Activated T-cell treated with anti-CD3 and anti-CD28 coated beads, Interleukin-2, amount 50 U/mL, for 24 hours (primary cell): ENCODE measurements around the gene ATP13A2.

ENCODE experiments used
- DNase-seq: peaks from one replicate; pipeline ENCODE4 v3.0.0-alpha.2; 2020
- H3K27ac Mint-ChIP-seq: 2 replicates; pipeline ENCODE4 v1.8.0; 2020; ENCODE audit warnings: mild to moderate bottlenecking, mixed read lengths
- H3K27me3 Mint-ChIP-seq: 2 replicates; pipeline ENCODE4 v1.8.0; 2020; ENCODE audit warnings: mixed read lengths
- H3K36me3 Mint-ChIP-seq: 2 replicates; pipeline ENCODE4 v1.8.0; 2020; ENCODE audit warnings: low read depth, mixed read lengths
- H3K4me1 Mint-ChIP-seq: 2 replicates; pipeline ENCODE4 v1.8.0; 2020; ENCODE audit warnings: low read depth, mixed read lengths
- H3K4me3 Mint-ChIP-seq: 2 replicates; pipeline ENCODE4 v1.8.0; 2020; ENCODE audit warnings: mild to moderate bottlenecking, moderate library complexity, mixed read lengths
- H3K9me3 Mint-ChIP-seq: 2 replicates; pipeline ENCODE4 v1.8.0; 2020; ENCODE audit warnings: mixed read lengths

ATP13A2 gene

GRCh38 chr1:17011439-17012307 is at the start of gene ATP13A2:
ATP13A2 (minus strand) TSS chr1:17011928; CDS start chr1:17011738, 190 bp downstream.
- peak; percentile 88 for DNase-seq
- no peaks in the 10 kb centered on the region for H3K27me3 Mint-ChIP-seq
- peak within 1 kb of the TSS; percentile 83 for H3K4me3 Mint-ChIP-seq
- peaks cover 21% of the 10 kb centered on the region for H3K4me1 Mint-ChIP-seq
- peaks cover 4% of the 10 kb centered on the region for H3K36me3 Mint-ChIP-seq
- H3K27ac Mint-ChIP-seq = peak within 1 kb of the TSS; percentile 71
- H3K9me3 Mint-ChIP-seq = no peaks in the 10 kb centered on the region

GRCh38 chr1:17061486-17061885 is 49.8 kb upstream of the ATP13A2 start:
- Mint-ChIP-seq H3K4me3 (no peak overlapping the region), H3K27ac (no peak overlapping the region)

GRCh38 chr1:17060306-17060749 is 48.6 kb upstream of the ATP13A2 start:
- H3K4me3 Mint-ChIP-seq = no peak overlapping the region
- H3K36me3 Mint-ChIP-seq = no peaks in the 10 kb centered on the region
- H3K27ac Mint-ChIP-seq = no peak overlapping the region
- H3K4me1 Mint-ChIP-seq = peaks cover 3% of the 10 kb centered on the region
- H3K9me3 Mint-ChIP-seq = no peaks in the 10 kb centered on the region
- DNase-seq = no peak
- peaks cover 21% of the 10 kb centered on the region for H3K27me3 Mint-ChIP-seq

More at GRCh38 chr1:17061486-17061885, 49.8 kb upstream of the ATP13A2 start:
- Mint-ChIP-seq H3K4me1 (peaks cover 3% of the 10 kb centered on the region), H3K36me3 (no peaks in the 10 kb centered on the region), H3K27me3 (peaks cover 21% of the 10 kb centered on the region), H3K9me3 (no peaks in the 10 kb centered on the region)
- no peak for DNase-seq

- Mint-ChIP-seq H3K36me3 (no peaks in the 10 kb centered on the region), H3K4me1 (peaks cover 4% of the 10 kb centered on the region), H3K9me3 (no peaks in the 10 kb centered on the region), H3K27me3 (peaks cover 21% of the 10 kb centered on the region), H3K27ac (no peak overlapping the region), H3K4me3 (no peak overlapping the region)
- DNase-seq = peak; percentile 37
Observed at GRCh38 chr1:17059391-17060305, 47.9 kb upstream of the ATP13A2 start.

- Mint-ChIP-seq H3K27ac (no peak overlapping the region), H3K9me3 (no peaks in the 10 kb centered on the region), H3K36me3 (peaks cover 14% of the 10 kb centered on the region), H3K4me1 (peaks cover 14% of the 10 kb centered on the region), H3K27me3 (peaks cover 14% of the 10 kb centered on the region), H3K4me3 (no peak overlapping the region)
- DNase-seq = no peak
Observed at GRCh38 chr1:17056551-17056950, 44.8 kb upstream of the ATP13A2 start.

GRCh38 chr1:17055801-17056200 is 44.1 kb upstream of the ATP13A2 start:
- peaks cover 11% of the 10 kb centered on the region for H3K27me3 Mint-ChIP-seq
- H3K27ac Mint-ChIP-seq = no peak overlapping the region
- peaks cover 22% of the 10 kb centered on the region for H3K4me1 Mint-ChIP-seq
- H3K4me3 Mint-ChIP-seq = peak overlapping the region; percentile 21
- H3K36me3 Mint-ChIP-seq = peaks cover 22% of the 10 kb centered on the region
- no peaks in the 10 kb centered on the region for H3K9me3 Mint-ChIP-seq
- DNase-seq = no peak

- Mint-ChIP-seq H3K9me3 (no peaks in the 10 kb centered on the region), H3K27ac (peak within 1 kb of the TSS; percentile 99), H3K4me3 (peak within 1 kb of the TSS; percentile 100), H3K36me3 (peaks cover 38% of the 10 kb centered on the region), H3K4me1 (peaks cover 25% of the 10 kb centered on the region), H3K27me3 (no peaks in the 10 kb centered on the region)
- DNase-seq = peak; percentile 100
Observed at GRCh38 chr1:17053685-17054410, 42.1 kb upstream of the ATP13A2 start, which contains the start of gene SDHB. SDHB (minus strand) TSS chr1:17054032; CDS start chr1:17054019, 13 bp downstream.

- H3K36me3 Mint-ChIP-seq = peaks cover 41% of the 10 kb centered on the region
Observed at GRCh38 chr1:17053086-17053684, 41.5 kb upstream of the ATP13A2 start.

GRCh38 chr1:17052641-17053040 is 40.9 kb upstream of the ATP13A2 start:
- Mint-ChIP-seq H3K4me3 (peak overlapping the region; percentile 100), H3K36me3 (peaks cover 45% of the 10 kb centered on the region), H3K27ac (peak overlapping the region; percentile 99), H3K4me1 (peaks cover 32% of the 10 kb centered on the region), H3K9me3 (no peaks in the 10 kb centered on the region), H3K27me3 (no peaks in the 10 kb centered on the region)
- no peak for DNase-seq

More at GRCh38 chr1:17053086-17053684, 41.5 kb upstream of the ATP13A2 start:
- peaks cover 27% of the 10 kb centered on the region for H3K4me1 Mint-ChIP-seq
- H3K27ac Mint-ChIP-seq = peak overlapping the region; percentile 99
- no peaks in the 10 kb centered on the region for H3K9me3 Mint-ChIP-seq
- H3K4me3 Mint-ChIP-seq = peak overlapping the region; percentile 100
- no peak for DNase-seq
- no peaks in the 10 kb centered on the region for H3K27me3 Mint-ChIP-seq

- Mint-ChIP-seq H3K4me1 (peaks cover 32% of the 10 kb centered on the region), H3K27me3 (no peaks in the 10 kb centered on the region), H3K4me3 (peak overlapping the region; percentile 100), H3K36me3 (peaks cover 47% of the 10 kb centered on the region), H3K27ac (peak overlapping the region; percentile 99), H3K9me3 (no peaks in the 10 kb centered on the region)
- DNase-seq = no peak
Observed at GRCh38 chr1:17052038-17052437, 40.3 kb upstream of the ATP13A2 start.

GRCh38 chr1:17047924-17048323 is 36.2 kb upstream of the ATP13A2 start:
- peaks cover 71% of the 10 kb centered on the region for H3K36me3 Mint-ChIP-seq

GRCh38 chr1:17046334-17046657 is 34.6 kb upstream of the ATP13A2 start:
- H3K27me3 Mint-ChIP-seq = no peaks in the 10 kb centered on the region
- no peak overlapping the region for H3K27ac Mint-ChIP-seq
- DNase-seq = no peak
- peaks cover 77% of the 10 kb centered on the region for H3K36me3 Mint-ChIP-seq
- no peaks in the 10 kb centered on the region for H3K9me3 Mint-ChIP-seq
- H3K4me1 Mint-ChIP-seq = peaks cover 31% of the 10 kb centered on the region
- no peak overlapping the region for H3K4me3 Mint-ChIP-seq

More at GRCh38 chr1:17047924-17048323, 36.2 kb upstream of the ATP13A2 start:
- Mint-ChIP-seq H3K4me1 (peaks cover 43% of the 10 kb centered on the region), H3K9me3 (no peaks in the 10 kb centered on the region), H3K27me3 (no peaks in the 10 kb centered on the region), H3K27ac (peak overlapping the region; percentile 53), H3K4me3 (no peak overlapping the region)
- DNase-seq = no peak

- Mint-ChIP-seq H3K27ac (peak overlapping the region; percentile 61), H3K9me3 (no peaks in the 10 kb centered on the region), H3K36me3 (peaks cover 75% of the 10 kb centered on the region), H3K27me3 (no peaks in the 10 kb centered on the region), H3K4me1 (peaks cover 25% of the 10 kb centered on the region), H3K4me3 (no peak overlapping the region)
- DNase-seq = no peak
Observed at GRCh38 chr1:17045634-17046333, 34.1 kb upstream of the ATP13A2 start.
